Fibroblast of mammary gland (primary cell): ENCODE results near the gene SLC37A1.

Experiments
- DNase-seq: peaks from one replicate; pipeline ENCODE4 v3.0.0-alpha.2; 2010; ENCODE audit warnings: low read depth
- H3K4me3 ChIP-seq: 2 replicates; pipeline ENCODE4 v1.5.1; 2011; ENCODE audit warnings: low read depth, mild to moderate bottlenecking, low read length, moderate library complexity; ENCODE audit not compliant: control insufficient read depth
- CTCF ChIP-seq: conservative IDR thresholded peaks from 2 replicates; pipeline ENCODE4 v1.5.1; 2011; ENCODE audit warnings: low read depth, low read length, inconsistent platforms; ENCODE audit not compliant: control insufficient read depth, insufficient read depth

The SLC37A1 gene

GRCh38 chr21:42503711-42504110 lies 9.9 kb upstream of the SLC37A1 start:
- DNase-seq: no peak
- no peak for TF ChIP-seq CTCF
- no peak overlapping the region for H3K4me3 ChIP-seq

- no peak for DNase-seq
- no peak for TF ChIP-seq CTCF
Observed at GRCh38 chr21:42505090-42505726, 8.4 kb upstream of the SLC37A1 start.

GRCh38 chr21:42507418-42507817 lies 6.2 kb upstream of the SLC37A1 start:
- H3K4me3 ChIP-seq: no peak overlapping the region
- no peak for TF ChIP-seq CTCF
- DNase-seq: no peak

More at GRCh38 chr21:42505090-42505726, 8.4 kb upstream of the SLC37A1 start:
- no peak overlapping the region for H3K4me3 ChIP-seq

GRCh38 chr21:42508371-42508770 lies 5.3 kb upstream of the SLC37A1 start:
- TF ChIP-seq CTCF: no peak
- DNase-seq: no peak
- no peak overlapping the region for H3K4me3 ChIP-seq

GRCh38 chr21:42509244-42509643 lies 4.4 kb upstream of the SLC37A1 start:
- no peak for DNase-seq
- H3K4me3 ChIP-seq: no peak overlapping the region
- no peak for TF ChIP-seq CTCF

- no peak overlapping the region for H3K4me3 ChIP-seq
- no peak for DNase-seq
- no peak for TF ChIP-seq CTCF
Observed at GRCh38 chr21:42512346-42513034, 1.2 kb upstream of the SLC37A1 start.
